Keratinocyte (primary cell): Measurements from ENCODE around the gene SLC44A5.

ENCODE experiments used
- CTCF ChIP-seq, 3 experiments: IDR thresholded peaks in 1 of 3; conservative IDR thresholded peaks in 1 of 3; optimal IDR thresholded peaks in 1 of 3; 2 replicates in 2 of 3; 3 replicates in 1 of 3; pipeline versions ENCODE3 to v1.5.1; 2011; ENCODE audit warnings: low read length in 3 of 3, mild to moderate bottlenecking in 3 of 3, moderate library complexity in 2 of 3, control low read depth in 1 of 3, inconsistent platforms in 1 of 3; ENCODE audit not compliant: insufficient read depth in 2 of 3; ENCODE audit errors: extremely low read depth in 1 of 3
- EZH2 ChIP-seq: IDR thresholded peaks from one replicate; pipeline ENCODE4 v1.6.1; 2012; ENCODE audit warnings: inconsistent platforms, mild to moderate bottlenecking, low read length, moderate library complexity

GRCh38 chr1:75613916-75614315, 3.0 kb upstream of the SLC44A5 start:
- TF ChIP-seq CTCF (optimal IDR thresholded peaks at IDR 0.05 in 1 of 3, IDR thresholded peaks at IDR 0.05 in 1 of 3, conservative IDR thresholded peaks at IDR 0.05 in 1 of 3; ENCODE audit: extremely low read depth in 1 of 3, insufficient read depth in 2 of 3, low read length in 3 of 3) = no peak
- TF ChIP-seq EZH2 = no peak
